ENCODE data around the gene SGMS1. TPM values are rescaled to one million over a fixed set of nuclear protein-coding genes. Genes with fewer than 3 reads are reported as not detected.

The SGMS1 gene
- total and polyA plus RNA-seq, 10 donors, result 5.9 to 84.3 (median 34.6) TPM

DNA sequence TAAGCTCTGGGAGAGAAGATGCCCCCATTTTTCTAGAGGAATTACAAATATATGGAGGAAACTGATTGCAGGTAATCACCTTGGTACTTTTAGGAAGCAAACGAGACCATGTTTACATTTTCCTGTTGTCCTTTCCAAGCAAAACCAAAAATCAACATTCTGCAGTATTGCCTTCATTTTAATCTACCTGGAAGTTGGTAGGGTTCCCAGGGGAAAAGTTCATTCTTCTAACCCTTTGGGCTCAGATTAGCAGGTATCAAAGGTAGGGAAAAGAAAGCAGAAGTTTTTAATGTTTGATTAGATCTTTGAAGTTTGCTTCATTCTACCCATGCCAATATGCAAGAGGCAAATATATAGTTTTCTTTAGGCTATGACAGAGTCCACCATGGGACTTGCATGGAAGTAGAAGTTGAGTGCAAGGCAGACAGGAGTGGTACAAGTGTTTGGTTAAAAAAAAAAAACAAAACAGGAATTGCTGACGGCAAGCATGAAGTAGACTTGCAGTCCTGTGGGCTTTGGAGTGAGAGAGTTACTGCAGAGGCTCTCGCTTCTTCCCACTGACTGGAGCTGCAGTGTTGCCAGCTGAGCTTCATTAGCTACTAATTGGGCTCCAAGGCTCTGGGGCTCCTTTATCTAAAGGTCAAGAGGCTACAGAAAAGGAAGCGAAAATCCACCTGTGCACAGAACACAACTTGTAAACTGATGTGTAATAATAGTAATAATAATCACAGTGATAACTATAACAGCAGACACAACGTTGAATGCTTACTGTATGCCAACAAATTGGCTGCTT is 343.5 kb downstream of the SGMS1 start:
- TF ChIP-seq POLR2AphosphoS5 (IDR thresholded peaks at IDR 0.05), result no peak
- TF ChIP-seq, protein P1, sequence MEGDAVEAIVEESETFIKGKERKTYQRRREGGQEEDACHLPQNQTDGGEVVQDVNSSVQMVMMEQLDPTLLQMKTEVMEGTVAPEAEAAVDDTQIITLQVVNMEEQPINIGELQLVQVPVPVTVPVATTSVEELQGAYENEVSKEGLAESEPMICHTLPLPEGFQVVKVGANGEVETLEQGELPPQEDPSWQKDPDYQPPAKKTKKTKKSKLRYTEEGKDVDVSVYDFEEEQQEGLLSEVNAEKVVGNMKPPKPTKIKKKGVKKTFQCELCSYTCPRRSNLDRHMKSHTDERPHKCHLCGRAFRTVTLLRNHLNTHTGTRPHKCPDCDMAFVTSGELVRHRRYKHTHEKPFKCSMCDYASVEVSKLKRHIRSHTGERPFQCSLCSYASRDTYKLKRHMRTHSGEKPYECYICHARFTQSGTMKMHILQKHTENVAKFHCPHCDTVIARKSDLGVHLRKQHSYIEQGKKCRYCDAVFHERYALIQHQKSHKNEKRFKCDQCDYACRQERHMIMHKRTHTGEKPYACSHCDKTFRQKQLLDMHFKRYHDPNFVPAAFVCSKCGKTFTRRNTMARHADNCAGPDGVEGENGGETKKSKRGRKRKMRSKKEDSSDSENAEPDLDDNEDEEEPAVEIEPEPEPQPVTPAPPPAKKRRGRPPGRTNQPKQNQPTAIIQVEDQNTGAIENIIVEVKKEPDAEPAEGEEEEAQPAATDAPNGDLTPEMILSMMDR (IDR thresholded peaks at IDR 0.05 in 8 of 11, conservative IDR thresholded peaks at IDR 0.05 in 3 of 11), result no peak
- TF ChIP-seq POLR2A (IDR thresholded peaks at IDR 0.05), result no peak
- H3K4me1 ChIP-seq, result no peaks in the 10 kb centered on the region
- no peaks in the 10 kb centered on the region for H3K36me3 ChIP-seq
- DNase-seq, result no peak
- H3K4me3 ChIP-seq, result no peak overlapping the region
- H3K27me3 ChIP-seq (replicated peaks in 1 of 7), result peaks cover 0 to 18% (median 0%) of the 10 kb centered on the region in 7 donors
- H3K9me3 ChIP-seq, result no peaks in the 10 kb centered on the region
- whole genome bisulfite sequencing, 5 donors, result 62 to 81% (median 79%) methylated on average over 5 of the region's 5 CpGs
- intact Hi-C loops (cut with DNase I; ENCODE audit: low total_unique reads), result no loop called here
- H3K27ac ChIP-seq, result no peak overlapping the region

DNA sequence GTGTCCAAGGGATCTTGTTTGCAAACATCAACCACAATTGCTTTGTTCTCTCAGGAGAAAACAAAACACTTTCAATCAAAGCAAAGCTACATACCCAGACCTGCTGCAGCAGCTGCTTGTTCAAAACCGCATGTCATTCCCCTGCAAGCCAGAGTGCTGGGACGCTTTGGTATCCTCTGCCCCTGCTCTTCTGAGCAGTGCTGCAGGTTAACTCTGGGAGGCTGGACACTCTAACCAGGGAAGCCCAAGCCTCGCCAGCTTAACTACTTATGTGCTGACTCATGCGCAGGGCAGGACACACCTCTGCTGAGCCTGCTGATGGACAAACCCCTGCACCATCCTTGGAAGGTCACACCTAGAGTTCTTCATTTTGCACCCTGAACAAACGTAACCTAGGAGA is 344.3 kb downstream of the SGMS1 start:
- WGBS, 5 donors, result 62 to 83% (median 74%) methylated on average over 5 of the region's 5 CpGs
- H3K4me1 ChIP-seq, result no peaks in the 10 kb centered on the region
- no peak for DNase-seq
- no peak overlapping the region for H3K4me3 ChIP-seq
- no peak overlapping the region for H3K27ac ChIP-seq
- H3K27me3 ChIP-seq (replicated peaks in 1 of 7), result peaks cover 0 to 18% (median 0%) of the 10 kb centered on the region in 7 donors
- H3K36me3 ChIP-seq, result no peaks in the 10 kb centered on the region
- intact Hi-C loops (cut with DNase I; ENCODE audit: low total_unique reads), result no loop called here
- TF ChIP-seq POLR2A (IDR thresholded peaks at IDR 0.05) (no peak), POLR2AphosphoS5 (IDR thresholded peaks at IDR 0.05) (no peak)
- TF ChIP-seq, protein P1 (IDR thresholded peaks at IDR 0.05 in 8 of 11, conservative IDR thresholded peaks at IDR 0.05 in 3 of 11), result no peak
- H3K9me3 ChIP-seq, result no peaks in the 10 kb centered on the region

DNA sequence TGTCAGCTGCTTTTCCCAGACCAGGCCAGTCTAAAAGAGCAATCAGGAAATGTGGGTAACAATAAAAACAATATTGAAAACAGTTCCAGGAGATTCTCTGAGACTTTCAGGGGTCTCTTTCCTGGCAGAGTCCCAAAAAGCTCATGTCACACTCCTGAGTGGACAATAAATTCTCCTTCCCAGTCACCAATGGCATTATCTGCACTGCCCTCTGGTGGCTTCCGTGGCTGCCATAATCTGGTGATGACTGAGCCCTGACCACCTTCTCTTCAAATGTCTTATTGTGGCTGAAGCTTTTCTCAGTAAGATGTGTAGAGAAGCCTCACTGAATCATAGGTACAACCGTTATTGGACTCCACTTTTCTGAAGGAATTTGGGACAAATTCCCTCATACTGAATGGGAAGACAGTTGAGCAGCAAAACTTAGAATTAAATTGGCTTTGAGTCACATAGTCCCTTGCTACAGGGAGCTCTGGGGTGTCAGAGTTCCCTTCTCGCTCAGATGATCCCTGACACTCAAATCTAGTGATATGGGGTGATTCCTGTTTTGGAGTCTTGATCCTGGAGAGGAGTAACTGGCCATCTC is 348.0 kb downstream of the SGMS1 start:
- intact Hi-C loops (cut with DNase I; ENCODE audit: low total_unique reads), result no loop called here
- H3K4me3 ChIP-seq, result no peak overlapping the region
- H3K9me3 ChIP-seq, result no peaks in the 10 kb centered on the region
- peak; percentile 74 for DNase-seq
- no peaks in the 10 kb centered on the region for H3K4me1 ChIP-seq
- no peak overlapping the region for H3K27ac ChIP-seq
- WGBS, 5 donors, result 44 to 59% (median 45%) methylated on average over 3 of the region's 3 CpGs
- no peaks in the 10 kb centered on the region for H3K36me3 ChIP-seq
- TF ChIP-seq, protein P1 (IDR thresholded peaks at IDR 0.05 in 8 of 11, conservative IDR thresholded peaks at IDR 0.05 in 3 of 11), result peak in 10 of 11 experiments; percentile 12 to 69 (median 52)
- no peak for TF ChIP-seq POLR2AphosphoS5 (IDR thresholded peaks at IDR 0.05)
- peaks cover 0 to 18% (median 0%) of the 10 kb centered on the region in 7 donors for H3K27me3 ChIP-seq (replicated peaks in 1 of 7)

DNA sequence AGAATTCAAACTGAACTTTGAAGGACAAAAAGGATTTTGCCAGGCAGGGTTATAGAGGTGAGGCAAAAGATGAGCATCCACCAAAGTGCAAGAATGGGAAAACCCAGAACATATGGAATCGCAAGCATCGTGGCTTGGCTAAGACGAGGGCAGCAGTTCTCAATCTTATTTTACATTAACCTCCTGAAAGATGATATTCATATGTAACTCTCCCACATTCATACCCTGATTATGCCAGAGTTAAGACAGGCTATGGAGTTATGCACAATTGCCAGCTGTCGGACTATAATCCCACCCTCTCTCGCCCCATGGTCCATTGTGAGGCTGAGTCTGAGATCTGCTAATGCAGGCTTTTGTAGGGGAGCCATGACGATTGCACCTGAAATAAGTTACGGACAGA is 351.2 kb downstream of the SGMS1 start:
- no peak for DNase-seq
- Histone ChIP-seq H3K4me3 (no peak overlapping the region), H3K36me3 (no peaks in the 10 kb centered on the region), H3K9me3 (no peaks in the 10 kb centered on the region), H3K4me1 (no peaks in the 10 kb centered on the region), H3K27ac (no peak overlapping the region), H3K27me3 (replicated peaks in 1 of 7) (peaks cover 0 to 11% (median 0%) of the 10 kb centered on the region in 7 donors)
- intact Hi-C loops (cut with DNase I; ENCODE audit: low total_unique reads), result no loop called here
- TF ChIP-seq, protein P1 (IDR thresholded peaks at IDR 0.05 in 8 of 11, conservative IDR thresholded peaks at IDR 0.05 in 3 of 11), result no peak
- TF ChIP-seq POLR2A (IDR thresholded peaks at IDR 0.05) (no peak), POLR2AphosphoS5 (IDR thresholded peaks at IDR 0.05) (no peak)
- WGBS, 5 donors, result 87 to 94% (median 93%) methylated on average over 7 of the region's 7 CpGs
